Chondrocyte (in vitro differentiated cells): ENCODE measurements around the gene OR5H14. TPM values are rescaled to one million over a fixed set of nuclear protein-coding genes. Genes with fewer than 3 reads are reported as not detected.

Source experiments
- DNase-seq: peaks from one replicate; pipeline ENCODE4 v3.0.0; 2021; ENCODE audit warnings: mixed read lengths, low spot score
- H3K27ac Mint-ChIP-seq: one replicate; pipeline ENCODE4 v1.8.0; 2021; ENCODE audit warnings: mild to moderate bottlenecking, moderate library complexity, mixed read lengths; ENCODE audit not compliant: unreplicated experiment
- H3K27me3 Mint-ChIP-seq: 2 replicates; pipeline ENCODE4 v1.8.0; 2021; ENCODE audit warnings: low read depth, mixed read lengths
- H3K36me3 Mint-ChIP-seq: 2 replicates; pipeline ENCODE4 v1.8.0; 2021; ENCODE audit warnings: low read depth, mixed read lengths
- H3K4me1 Mint-ChIP-seq: 2 replicates; pipeline ENCODE4 v1.8.0; 2021; ENCODE audit warnings: low read depth, mild to moderate bottlenecking, mixed read lengths
- H3K4me3 Mint-ChIP-seq: one replicate; pipeline ENCODE4 v1.8.0; 2021; ENCODE audit warnings: mild to moderate bottlenecking, moderate library complexity, mixed read lengths; ENCODE audit not compliant: unreplicated experiment
- H3K9me3 Mint-ChIP-seq: 2 replicates; pipeline ENCODE4 v1.8.0; 2021; ENCODE audit warnings: low read depth, mixed read lengths
- CTCF ChIP-seq: fragments of 200-600 bp; sonication (generic); IDR thresholded peaks from 2 replicates; pipeline ENCODE4 v1.5.0; 2021; ENCODE audit warnings: antibody characterized with exemption, mild to moderate bottlenecking, moderate library complexity
- total RNA-seq: library from RNA; stranded (reverse); gene quantifications from 3 replicates; pipeline ENCODE4 v1.2.1, GENCODE V29; 2021

OR5H14 gene
- total RNA-seq, 1 donor from 2014 or later = not detected

- H3K9me3 Mint-ChIP-seq = no peaks in the 10 kb centered on the region
- TF ChIP-seq CTCF = no peak
- H3K36me3 Mint-ChIP-seq = no peaks in the 10 kb centered on the region
- no peaks in the 10 kb centered on the region for H3K4me1 Mint-ChIP-seq
- peaks cover 3% of the 10 kb centered on the region for H3K27me3 Mint-ChIP-seq
- no peak overlapping the region for H3K27ac Mint-ChIP-seq
- H3K4me3 Mint-ChIP-seq = no peak overlapping the region
- DNase-seq = no peak
Observed at GRCh38 chr3:98199020-98199419, 51.7 kb downstream of the OR5H14 start.

Other genes with a start within 250 kb of the OR5H14 start
- gene RIOX2, start 175.0 kb upstream of the OR5H14 start, total RNA-seq = 26.5 to 35.2 TPM (median 27.1 TPM) in 3 replicates
- not detected in 3 replicates for gene GABRR3, start 112.2 kb upstream of the OR5H14 start, total RNA-seq
- not detected in 3 replicates for gene OR5AC2, start 60.3 kb upstream of the OR5H14 start, total RNA-seq
- not detected in 3 replicates for gene OR5H1, start 16.8 kb upstream of the OR5H14 start, total RNA-seq
- not detected in 3 replicates for gene OR5H15, start 19.2 kb downstream of the OR5H14 start, total RNA-seq
- not detected in 3 replicates for gene OR5H6, start 116.8 kb downstream of the OR5H14 start, total RNA-seq
- not detected in 3 replicates for gene OR5H2, start 135.0 kb downstream of the OR5H14 start, total RNA-seq
- gene OR5K4, start 206.4 kb downstream of the OR5H14 start, total RNA-seq = not detected in 3 replicates
- not detected in 3 replicates for gene OR5K3, start 243.2 kb downstream of the OR5H14 start, total RNA-seq